ENCODE measurements around the gene BMERB1. TPM values are rescaled to one million over a fixed set of nuclear protein-coding genes. Genes with fewer than 3 reads are reported as not detected.

BMERB1 gene
- total RNA-seq, 1 experiment from 2014 or later = 80.0 TPM

DNA sequence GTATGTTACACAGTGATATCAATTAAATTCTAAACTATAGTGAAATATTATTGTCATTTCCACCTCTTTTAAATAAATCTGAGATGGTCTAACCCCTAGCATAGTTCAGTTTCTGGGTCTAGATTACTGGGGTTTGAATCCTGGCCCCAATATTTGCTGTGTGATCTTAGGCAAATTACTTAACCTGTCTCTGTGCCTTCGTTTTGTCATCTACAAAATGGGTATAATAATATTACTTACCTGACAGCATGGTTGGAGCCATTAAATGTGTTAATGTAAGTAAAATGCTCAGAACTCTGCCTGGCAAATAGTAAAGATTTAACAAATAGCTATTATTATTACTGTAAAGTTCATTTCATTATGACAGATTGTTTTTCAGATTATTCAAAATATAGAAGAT is 52.3 kb downstream of the BMERB1 start:
- BruUV-seq (replicated peaks) = no TSS peak
- ChIA-PET CTCF (no interaction called here), POLR2A (interaction anchor here (0.7 kb wide), 1 partner anchor 33 kb away, joined by 6 read pairs; no protein-coding TSS in a partner anchor)
- TF ChIP-seq TCF7L2 (IDR thresholded peaks at IDR 0.05; ENCODE audit: low read depth, low read length) = no peak
- TF ChIP-seq, protein P1, sequence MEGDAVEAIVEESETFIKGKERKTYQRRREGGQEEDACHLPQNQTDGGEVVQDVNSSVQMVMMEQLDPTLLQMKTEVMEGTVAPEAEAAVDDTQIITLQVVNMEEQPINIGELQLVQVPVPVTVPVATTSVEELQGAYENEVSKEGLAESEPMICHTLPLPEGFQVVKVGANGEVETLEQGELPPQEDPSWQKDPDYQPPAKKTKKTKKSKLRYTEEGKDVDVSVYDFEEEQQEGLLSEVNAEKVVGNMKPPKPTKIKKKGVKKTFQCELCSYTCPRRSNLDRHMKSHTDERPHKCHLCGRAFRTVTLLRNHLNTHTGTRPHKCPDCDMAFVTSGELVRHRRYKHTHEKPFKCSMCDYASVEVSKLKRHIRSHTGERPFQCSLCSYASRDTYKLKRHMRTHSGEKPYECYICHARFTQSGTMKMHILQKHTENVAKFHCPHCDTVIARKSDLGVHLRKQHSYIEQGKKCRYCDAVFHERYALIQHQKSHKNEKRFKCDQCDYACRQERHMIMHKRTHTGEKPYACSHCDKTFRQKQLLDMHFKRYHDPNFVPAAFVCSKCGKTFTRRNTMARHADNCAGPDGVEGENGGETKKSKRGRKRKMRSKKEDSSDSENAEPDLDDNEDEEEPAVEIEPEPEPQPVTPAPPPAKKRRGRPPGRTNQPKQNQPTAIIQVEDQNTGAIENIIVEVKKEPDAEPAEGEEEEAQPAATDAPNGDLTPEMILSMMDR (IDR thresholded peaks at IDR 0.05) = no peak
- no peak for TF ChIP-seq POLR2AphosphoS5 (IDR thresholded peaks at IDR 0.05; ENCODE audit: low read depth, low read length)
- no peak for TF ChIP-seq SIN3A (IDR thresholded peaks at IDR 0.05; ENCODE audit: borderline replicate concordance, insufficient read depth, low read depth, low read length)
- TF ChIP-seq, protein P2, sequence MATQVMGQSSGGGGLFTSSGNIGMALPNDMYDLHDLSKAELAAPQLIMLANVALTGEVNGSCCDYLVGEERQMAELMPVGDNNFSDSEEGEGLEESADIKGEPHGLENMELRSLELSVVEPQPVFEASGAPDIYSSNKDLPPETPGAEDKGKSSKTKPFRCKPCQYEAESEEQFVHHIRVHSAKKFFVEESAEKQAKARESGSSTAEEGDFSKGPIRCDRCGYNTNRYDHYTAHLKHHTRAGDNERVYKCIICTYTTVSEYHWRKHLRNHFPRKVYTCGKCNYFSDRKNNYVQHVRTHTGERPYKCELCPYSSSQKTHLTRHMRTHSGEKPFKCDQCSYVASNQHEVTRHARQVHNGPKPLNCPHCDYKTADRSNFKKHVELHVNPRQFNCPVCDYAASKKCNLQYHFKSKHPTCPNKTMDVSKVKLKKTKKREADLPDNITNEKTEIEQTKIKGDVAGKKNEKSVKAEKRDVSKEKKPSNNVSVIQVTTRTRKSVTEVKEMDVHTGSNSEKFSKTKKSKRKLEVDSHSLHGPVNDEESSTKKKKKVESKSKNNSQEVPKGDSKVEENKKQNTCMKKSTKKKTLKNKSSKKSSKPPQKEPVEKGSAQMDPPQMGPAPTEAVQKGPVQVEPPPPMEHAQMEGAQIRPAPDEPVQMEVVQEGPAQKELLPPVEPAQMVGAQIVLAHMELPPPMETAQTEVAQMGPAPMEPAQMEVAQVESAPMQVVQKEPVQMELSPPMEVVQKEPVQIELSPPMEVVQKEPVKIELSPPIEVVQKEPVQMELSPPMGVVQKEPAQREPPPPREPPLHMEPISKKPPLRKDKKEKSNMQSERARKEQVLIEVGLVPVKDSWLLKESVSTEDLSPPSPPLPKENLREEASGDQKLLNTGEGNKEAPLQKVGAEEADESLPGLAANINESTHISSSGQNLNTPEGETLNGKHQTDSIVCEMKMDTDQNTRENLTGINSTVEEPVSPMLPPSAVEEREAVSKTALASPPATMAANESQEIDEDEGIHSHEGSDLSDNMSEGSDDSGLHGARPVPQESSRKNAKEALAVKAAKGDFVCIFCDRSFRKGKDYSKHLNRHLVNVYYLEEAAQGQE (IDR thresholded peaks at IDR 0.05; ENCODE audit: insufficient read depth in 1 of 2, low read depth in 2 of 2, low read length in 1 of 2) = no peak
- Histone ChIP-seq H3K27ac (ENCODE audit: low read length) (no peak overlapping the region), H3K4me1 (ENCODE audit: control insufficient read depth, insufficient read depth, low read length) (peaks cover 27% of the 10 kb centered on the region), H3K4me3 (ENCODE audit: low read depth in 2 of 2, low read length in 2 of 2) (no peak overlapping the region), H3K27me3 (ENCODE audit: control insufficient read depth, insufficient read depth, low read length) (no peaks in the 10 kb centered on the region), H3K9me3 (ENCODE audit: control insufficient read depth, insufficient read depth, low read depth, low read length) (no peaks in the 10 kb centered on the region), H3K36me3 (ENCODE audit: control insufficient read depth, insufficient read depth, low read length) (no peaks in the 10 kb centered on the region)
- in situ Hi-C loops (cut with HindIII; ENCODE audit: low pct_unique_long_range_greater_than_20kb, low sequenced_read_pairs) (no loop called here), intact Hi-C loops (cut with micrococcal nuclease; ENCODE audit: unreplicated experiment) (loop anchor here (10.0 kb wide), 1 partner anchor 62 kb away; no protein-coding TSS in a partner anchor)
- DNase-seq (ENCODE audit: low read depth, low spot score) = no peak
- no peak for ATAC-seq

DNA sequence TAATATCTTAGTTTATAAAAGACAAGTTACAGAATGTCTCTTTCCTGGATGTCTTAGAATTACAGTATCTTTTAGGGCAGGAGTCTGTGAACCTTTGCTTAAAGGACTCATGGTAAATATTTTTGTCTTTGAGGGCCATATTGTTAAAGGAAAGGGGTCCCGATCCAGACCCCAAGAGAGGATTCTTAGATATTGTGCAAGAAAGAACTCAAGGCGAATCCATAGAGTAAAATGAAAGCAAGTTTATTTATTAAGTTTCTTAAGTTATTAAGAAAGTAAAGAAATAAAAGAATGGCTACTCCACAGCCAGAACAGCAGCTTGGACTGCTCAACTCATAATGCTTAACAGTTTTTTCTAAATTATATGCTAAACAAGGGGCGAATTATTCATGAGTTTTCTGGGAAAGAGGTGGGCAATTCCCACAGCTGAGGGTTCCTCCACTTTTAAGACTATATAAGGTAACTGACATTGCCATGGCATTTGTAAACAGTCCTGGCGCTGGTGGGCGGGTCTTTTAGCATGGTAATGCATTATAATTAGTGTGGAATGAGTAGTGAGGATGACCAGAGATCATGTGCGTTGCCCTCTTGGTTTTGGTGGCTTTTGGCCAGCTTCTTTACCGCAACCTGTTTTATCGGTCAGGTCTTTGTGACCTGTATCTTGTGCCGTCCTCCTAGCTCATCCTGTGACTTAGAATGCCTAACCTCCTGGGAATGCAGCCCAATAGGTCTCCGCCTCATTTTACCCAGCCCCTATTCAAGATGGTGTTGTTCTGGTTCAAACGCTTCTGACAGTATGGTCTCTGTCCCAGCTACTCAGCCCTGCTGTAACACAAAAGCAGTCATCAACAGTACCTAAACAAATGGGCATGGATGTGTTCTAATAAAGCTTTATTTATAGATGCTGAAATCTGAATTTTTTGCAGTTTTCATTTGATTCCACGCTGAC is 53.2 kb downstream of the BMERB1 start:
- ChIA-PET CTCF (no interaction called here), POLR2A (no interaction called here)
- Histone ChIP-seq H3K4me1 (ENCODE audit: control insufficient read depth, insufficient read depth, low read length) (peaks cover 20% of the 10 kb centered on the region), H3K27me3 (ENCODE audit: control insufficient read depth, insufficient read depth, low read length) (no peaks in the 10 kb centered on the region), H3K27ac (ENCODE audit: low read length) (no peak overlapping the region), H3K4me3 (ENCODE audit: low read depth in 2 of 2, low read length in 2 of 2) (no peak overlapping the region), H3K36me3 (ENCODE audit: control insufficient read depth, insufficient read depth, low read length) (no peaks in the 10 kb centered on the region), H3K9me3 (ENCODE audit: control insufficient read depth, insufficient read depth, low read depth, low read length) (no peaks in the 10 kb centered on the region)
- ATAC-seq (no peak), DNase-seq (ENCODE audit: low read depth, low spot score) (no peak)
- BruUV-seq (replicated peaks) = no TSS peak
- in situ Hi-C loops (cut with HindIII; ENCODE audit: low pct_unique_long_range_greater_than_20kb, low sequenced_read_pairs) (no loop called here), intact Hi-C loops (cut with micrococcal nuclease; ENCODE audit: unreplicated experiment) (loop anchor here (10.0 kb wide), 1 partner anchor 63 kb away; no protein-coding TSS in a partner anchor)
- TF ChIP-seq, protein P2 (IDR thresholded peaks at IDR 0.05; ENCODE audit: insufficient read depth in 1 of 2, low read depth in 2 of 2, low read length in 1 of 2) = no peak
- TF ChIP-seq SIN3A (IDR thresholded peaks at IDR 0.05; ENCODE audit: borderline replicate concordance, insufficient read depth, low read depth, low read length) = no peak
- no peak for TF ChIP-seq TCF7L2 (IDR thresholded peaks at IDR 0.05; ENCODE audit: low read depth, low read length)
- no peak for TF ChIP-seq POLR2AphosphoS5 (IDR thresholded peaks at IDR 0.05; ENCODE audit: low read depth, low read length)
- TF ChIP-seq, protein P1 (IDR thresholded peaks at IDR 0.05) = no peak
